ENCODE data around the gene LCE3C. TPM values are rescaled to one million over a fixed set of nuclear protein-coding genes. Genes with fewer than 3 reads are reported as not detected.
A peak's percentile ranks its signal among the peaks of the same experiment; 100 is the strongest.

LCE3C gene
- total RNA-seq, 1 donor, result not detected

- peak; percentile 23 for DNase-seq (ENCODE audit: insufficient read length, low spot score, missing footprints)
- H3K36me3 ChIP-seq (ENCODE audit: insufficient read depth, low read length), result no peaks in the 10 kb centered on the region
- H3K9me3 ChIP-seq (ENCODE audit: low read depth, low read length), result no peaks in the 10 kb centered on the region
- H3K79me2 ChIP-seq (ENCODE audit: insufficient read depth, low read length), result no peaks in the 10 kb centered on the region
- H3K27ac ChIP-seq (ENCODE audit: low read depth, low read length), result no peak overlapping the region
- no peaks in the 10 kb centered on the region for H4K20me1 ChIP-seq (ENCODE audit: insufficient read depth, low read length)
- no peak overlapping the region for H3K4me2 ChIP-seq (ENCODE audit: insufficient read depth, low read length)
- TF ChIP-seq CTCF (IDR thresholded peaks at IDR 0.05; ENCODE audit: extremely low read depth, low read depth, low read length), result no peak
- no peak overlapping the region for H2AFZ ChIP-seq (ENCODE audit: low read length)
- H3K4me1 ChIP-seq (ENCODE audit: insufficient read depth, low read length), result no peaks in the 10 kb centered on the region
- no peak overlapping the region for H3K4me3 ChIP-seq (ENCODE audit: insufficient read depth, low read length)
- no peaks in the 10 kb centered on the region for H3K27me3 ChIP-seq (ENCODE audit: insufficient read depth, low read length)
Observed at GRCh38 chr1:152621993-152622392, 22.0 kb downstream of the LCE3C start.

GRCh38 chr1:152622803-152623202, 22.8 kb downstream of the LCE3C start, which contains the start of gene LCE3A:
LCE3A (minus strand) TSS chr1:152623103; CDS start chr1:152623103, 0 bp downstream.
- H3K4me3 ChIP-seq (ENCODE audit: insufficient read depth, low read length), result no peak within 1 kb of the TSS
- H3K27ac ChIP-seq (ENCODE audit: low read depth, low read length), result no peak within 1 kb of the TSS
- H3K4me2 ChIP-seq (ENCODE audit: insufficient read depth, low read length), result no peak within 1 kb of the TSS
- H3K36me3 ChIP-seq (ENCODE audit: insufficient read depth, low read length), result no peaks in the 10 kb centered on the region
- DNase-seq (ENCODE audit: insufficient read length, low spot score, missing footprints), result peak; percentile 46
- H3K27me3 ChIP-seq (ENCODE audit: insufficient read depth, low read length), result no peaks in the 10 kb centered on the region
- no peaks in the 10 kb centered on the region for H3K79me2 ChIP-seq (ENCODE audit: insufficient read depth, low read length)
- no peaks in the 10 kb centered on the region for H3K4me1 ChIP-seq (ENCODE audit: insufficient read depth, low read length)
- H4K20me1 ChIP-seq (ENCODE audit: insufficient read depth, low read length), result no peaks in the 10 kb centered on the region
- H2AFZ ChIP-seq (ENCODE audit: low read length), result no peak within 1 kb of the TSS
- no peak for TF ChIP-seq CTCF (IDR thresholded peaks at IDR 0.05; ENCODE audit: extremely low read depth, low read depth, low read length)
- no peaks in the 10 kb centered on the region for H3K9me3 ChIP-seq (ENCODE audit: low read depth, low read length)

GRCh38 chr1:152623203-152623844, 23.3 kb downstream of the LCE3C start:
- Histone ChIP-seq H3K4me1 (ENCODE audit: insufficient read depth, low read length) (no peaks in the 10 kb centered on the region), H3K27me3 (ENCODE audit: insufficient read depth, low read length) (no peaks in the 10 kb centered on the region), H4K20me1 (ENCODE audit: insufficient read depth, low read length) (no peaks in the 10 kb centered on the region), H3K4me3 (ENCODE audit: insufficient read depth, low read length) (no peak overlapping the region), H3K27ac (ENCODE audit: low read depth, low read length) (no peak overlapping the region), H3K79me2 (ENCODE audit: insufficient read depth, low read length) (no peaks in the 10 kb centered on the region), H3K4me2 (ENCODE audit: insufficient read depth, low read length) (no peak overlapping the region), H2AFZ (ENCODE audit: low read length) (no peak overlapping the region), H3K9me3 (ENCODE audit: low read depth, low read length) (no peaks in the 10 kb centered on the region), H3K36me3 (ENCODE audit: insufficient read depth, low read length) (no peaks in the 10 kb centered on the region)
- TF ChIP-seq CTCF (IDR thresholded peaks at IDR 0.05; ENCODE audit: extremely low read depth, low read depth, low read length), result no peak
- DNase-seq (ENCODE audit: insufficient read length, low spot score, missing footprints), result peak; percentile 34

- H3K36me3 ChIP-seq (ENCODE audit: insufficient read depth, low read length), result no peaks in the 10 kb centered on the region
- H3K27me3 ChIP-seq (ENCODE audit: insufficient read depth, low read length), result no peaks in the 10 kb centered on the region
- H3K27ac ChIP-seq (ENCODE audit: low read depth, low read length), result no peak overlapping the region
- H2AFZ ChIP-seq (ENCODE audit: low read length), result no peak overlapping the region
- H3K9me3 ChIP-seq (ENCODE audit: low read depth, low read length), result no peaks in the 10 kb centered on the region
- no peaks in the 10 kb centered on the region for H4K20me1 ChIP-seq (ENCODE audit: insufficient read depth, low read length)
- H3K4me3 ChIP-seq (ENCODE audit: insufficient read depth, low read length), result no peak overlapping the region
- H3K79me2 ChIP-seq (ENCODE audit: insufficient read depth, low read length), result no peaks in the 10 kb centered on the region
- no peak for DNase-seq (ENCODE audit: insufficient read length, low spot score, missing footprints)
- H3K4me1 ChIP-seq (ENCODE audit: insufficient read depth, low read length), result no peaks in the 10 kb centered on the region
- no peak for TF ChIP-seq CTCF (IDR thresholded peaks at IDR 0.05; ENCODE audit: extremely low read depth, low read depth, low read length)
- H3K4me2 ChIP-seq (ENCODE audit: insufficient read depth, low read length), result no peak overlapping the region
Observed at GRCh38 chr1:152626744-152627143, 26.7 kb downstream of the LCE3C start.
